GM18858 (cell line): ENCODE data around the gene TNIP3.
A peak's percentile ranks its signal among the peaks of the same experiment; 100 is the strongest.
"Not testable (repeated sequence)": the region's sequence is repeated elsewhere in the genome, so short reads cannot be mapped to it uniquely, and the experiment has no call there.

Experiments
- ATAC-seq: cut with Tn5 transposase; IDR thresholded peaks from one replicate; pipeline ENCODE4 v1.9.1; 2021; ENCODE audit not compliant: unreplicated experiment

Gene TNIP3

GRCh38 chr4:121164291-121164690 lies at the start of gene TNIP3:
Gene TNIP3 (minus strand): TSS chr4:121164321. CDS start chr4:121164125, 196 bp downstream.
- ATAC-seq: no peak

- no peak for ATAC-seq
These were observed 48.7 kb upstream of the TNIP3 start for GRCh38 chr4:121212806-121213205.

- ATAC-seq: no peak
These were observed 45.0 kb upstream of the TNIP3 start for GRCh38 chr4:121209171-121209570.

- no peak for ATAC-seq
These were observed 44.3 kb upstream of the TNIP3 start for GRCh38 chr4:121208244-121209007.

- ATAC-seq: not testable (repeated sequence)
These were observed 41.7 kb upstream of the TNIP3 start for GRCh38 chr4:121205777-121206176.

GRCh38 chr4:121200795-121201472 lies 36.8 kb upstream of the TNIP3 start:
- ATAC-seq: peak; percentile 79

- ATAC-seq: peak; percentile 78
These were observed 35.8 kb upstream of the TNIP3 start for GRCh38 chr4:121199742-121200561.

GRCh38 chr4:121198251-121198650 lies 34.1 kb upstream of the TNIP3 start:
- ATAC-seq: no peak

GRCh38 chr4:121195649-121196048 lies 31.5 kb upstream of the TNIP3 start:
- no peak for ATAC-seq

GRCh38 chr4:121192480-121192879 lies 28.4 kb upstream of the TNIP3 start:
- ATAC-seq: no peak

GRCh38 chr4:121192013-121192412 lies 27.9 kb upstream of the TNIP3 start:
- no peak for ATAC-seq

GRCh38 chr4:121191361-121191760 lies 27.2 kb upstream of the TNIP3 start:
- no peak for ATAC-seq

- no peak for ATAC-seq
These were observed 26.3 kb upstream of the TNIP3 start for GRCh38 chr4:121190389-121190788.

- peak; percentile 90 for ATAC-seq
These were observed 25.4 kb upstream of the TNIP3 start for GRCh38 chr4:121189326-121190215.

GRCh38 chr4:121187206-121187605 lies 23.1 kb upstream of the TNIP3 start:
- ATAC-seq: no peak

GRCh38 chr4:121185960-121186359 lies 21.8 kb upstream of the TNIP3 start:
- peak; percentile 35 for ATAC-seq

GRCh38 chr4:121183989-121184388 lies 19.9 kb upstream of the TNIP3 start:
- ATAC-seq: no peak

GRCh38 chr4:121183361-121183760 lies 19.2 kb upstream of the TNIP3 start:
- no peak for ATAC-seq

- no peak for ATAC-seq
These were observed 18.2 kb upstream of the TNIP3 start for GRCh38 chr4:121182296-121182695.

- no peak for ATAC-seq
These were observed 17.4 kb upstream of the TNIP3 start for GRCh38 chr4:121181493-121181892.

- no peak for ATAC-seq
These were observed 16.4 kb upstream of the TNIP3 start for GRCh38 chr4:121180558-121180957.
